Liver (tissue), 9 donors: ENCODE measurements around the gene B3GAT1. TPM values are rescaled to one million over a fixed set of nuclear protein-coding genes. Genes with fewer than 3 reads are reported as not detected.

Experiments
- DNase-seq: peaks from one replicate; pipeline ENCODE4 v3.0.0-alpha.2; 2017; ENCODE audit warnings: low spot score
- H3K27ac ChIP-seq, 2 donors: one replicate each; pipeline ENCODE4 v1.7.0; 2013; ENCODE audit warnings: inconsistent platforms in 2 of 2, low read length in 2 of 2, control low read depth in 1 of 2, low read depth in 1 of 2, mild to moderate bottlenecking in 1 of 2
- H3K27me3 ChIP-seq, 4 donors: one replicate each; pipeline versions ENCODE4 v1.6.1 to v1.7.0; 2013; ENCODE audit warnings: low read length in 3 of 4, inconsistent platforms in 1 of 4, mild to moderate bottlenecking in 1 of 4, moderate library complexity in 1 of 4; ENCODE audit not compliant: control insufficient read depth in 4 of 4, insufficient read depth in 4 of 4
- H3K36me3 ChIP-seq, 4 donors: one replicate each; pipeline versions ENCODE4 v1.6.1 to v1.7.0; 2013; ENCODE audit warnings: low read length in 3 of 4, mild to moderate bottlenecking in 3 of 4, low read depth in 1 of 4, moderate library complexity in 1 of 4; ENCODE audit not compliant: control insufficient read depth in 4 of 4, insufficient read depth in 3 of 4
- H3K4me1 ChIP-seq, 4 donors: one replicate each; pipeline versions ENCODE4 v1.6.1 to v1.7.0; 2013; ENCODE audit warnings: low read length in 3 of 4, mild to moderate bottlenecking in 3 of 4, moderate library complexity in 1 of 4; ENCODE audit not compliant: control insufficient read depth in 4 of 4, insufficient read depth in 4 of 4
- H3K4me3 ChIP-seq, 3 donors: one replicate each; pipeline versions ENCODE4 v1.6.1 to v1.7.0; 2013; ENCODE audit warnings: low read length in 3 of 3, control low read depth in 1 of 3, low read depth in 1 of 3, mild to moderate bottlenecking in 1 of 3
- H3K9ac ChIP-seq, 2 donors: one replicate each; pipeline ENCODE4 v1.7.0; 2013; ENCODE audit warnings: low read length in 2 of 2, mild to moderate bottlenecking in 2 of 2, moderate library complexity in 2 of 2, control low read depth in 1 of 2, low read depth in 1 of 2
- H3K9me3 ChIP-seq, 4 donors: one replicate each; pipeline versions ENCODE4 v1.6.1 to v1.7.0; 2013; ENCODE audit warnings: low read length in 3 of 4; ENCODE audit not compliant: control insufficient read depth in 4 of 4
- CTCF ChIP-seq: fragments of 150-350 bp; IDR thresholded peaks from 2 replicates; pipeline ENCODE4 v1.5.1; 2017; ENCODE audit warnings: improper control_type of control experiment, low read depth, low read length; ENCODE audit not compliant: missing input control
- FOXA1 ChIP-seq: IDR thresholded peaks from 2 replicates; pipeline ENCODE4 v1.6.1; 2016; ENCODE audit warnings: antibody characterized with exemption
- RAD21 ChIP-seq, 2 donors: IDR thresholded peaks; 2 replicates each; pipeline ENCODE4 v1.6.1; 2016; ENCODE audit warnings: antibody characterized with exemption in 2 of 2, mild to moderate bottlenecking in 2 of 2
- REST ChIP-seq: IDR thresholded peaks from 2 replicates; pipeline ENCODE4 v1.6.1; 2016; ENCODE audit warnings: antibody characterized with exemption, mild to moderate bottlenecking
- RXRA ChIP-seq, 2 donors: IDR thresholded peaks; 2 replicates each; pipeline ENCODE4 v1.6.1; 2017 to 2018; ENCODE audit warnings: antibody characterized with exemption in 2 of 2, mild to moderate bottlenecking in 1 of 2
- TAF1 ChIP-seq: conservative IDR thresholded peaks from 2 replicates; pipeline ENCODE4 v1.6.1; 2016; ENCODE audit warnings: antibody characterized with exemption, mild to moderate bottlenecking
- YY1 ChIP-seq: IDR thresholded peaks from 2 replicates; pipeline ENCODE4 v1.6.1; 2016; ENCODE audit warnings: antibody characterized with exemption, mild to moderate bottlenecking
- ZBTB33 ChIP-seq: IDR thresholded peaks from 2 replicates; pipeline ENCODE4 v1.6.1; 2016; ENCODE audit warnings: antibody characterized with exemption
- WGBS: extraction: QIAGEN DNeasy Blood & Tissue Kit; methylation state at CpG from one replicate; pipeline ENCODE4 v1.1.7; 2013; 5-methylcytosine and 5-hydroxymethylcytosine counted together
- polyA plus RNA-seq, 2 donors: library from polyadenylated mRNA; stranded (reverse) in 1 of 2; unstranded in 1 of 2; fragments of 200-250 nt in 1 of 2; fragments of >200 nt in 1 of 2; fragmentation: Nextera tagmentation in 1 of 2; extraction: Ambion mirVana in 1 of 2; gene quantifications; one replicate each; pipeline versions ENCODE4 v1.2.1 to v1.2.3, GENCODE V29; 2013 to 2015
- total RNA-seq, 2 donors: library from RNA; depleted of rRNA; stranded (reverse); fragments of >200 nt; gene quantifications; one replicate each; pipeline ENCODE4 v1.2.3, GENCODE V29; 2014
- donor health status: healthy.
- donor health status: healthy.
- donor health status: healthy.
- donor health status: healthy.
- donor health status: healthy.

B3GAT1 gene
- total and polyA plus RNA-seq, 4 donors: 0.13 to 6.6 (median 0.25) TPM; not detected in 1

GRCh38 chr11:134429106-134429505 lies 17.1 kb upstream of the B3GAT1 start:
- no peak for TF ChIP-seq RAD21 (IDR thresholded peaks at IDR 0.05)
- no peak for TF ChIP-seq FOXA1
- Histone ChIP-seq H3K36me3 (no peaks in the 10 kb centered on the region), H3K27me3 (no peaks in the 10 kb centered on the region), H3K9ac (no peak overlapping the region), H3K27ac (no peak overlapping the region), H3K4me3 (no peak overlapping the region), H3K9me3 (no peaks in the 10 kb centered on the region), H3K4me1 (no peaks in the 10 kb centered on the region)
- 85% methylated on average over 10 of the region's 10 CpGs for WGBS
- no peak for DNase-seq

- H3K27me3 ChIP-seq: no peaks in the 10 kb centered on the region
- TF ChIP-seq RXRA (IDR thresholded peaks at IDR 0.05): no peak
- no peak overlapping the region for H3K4me3 ChIP-seq
- H3K27ac ChIP-seq: no peak overlapping the region
- DNase-seq: no peak
- no peaks in the 10 kb centered on the region for H3K9me3 ChIP-seq
- no peaks in the 10 kb centered on the region for H3K4me1 ChIP-seq
- WGBS: 83% methylated on average over 16 of the region's 16 CpGs
- no peak overlapping the region for H3K9ac ChIP-seq
- no peaks in the 10 kb centered on the region for H3K36me3 ChIP-seq
These were observed 13.9 kb upstream of the B3GAT1 start for GRCh38 chr11:134425816-134426536.

GRCh38 chr11:134425413-134425812 lies 13.4 kb upstream of the B3GAT1 start:
- Histone ChIP-seq H3K4me3 (no peak overlapping the region), H3K27ac (no peak overlapping the region), H3K36me3 (no peaks in the 10 kb centered on the region), H3K9me3 (no peaks in the 10 kb centered on the region), H3K4me1 (no peaks in the 10 kb centered on the region), H3K9ac (no peak overlapping the region), H3K27me3 (no peaks in the 10 kb centered on the region)
- DNase-seq: no peak
- 84% methylated on average over 2 of the region's 2 CpGs for WGBS
- TF ChIP-seq YY1: no peak
- no peak for TF ChIP-seq ZBTB33
- TF ChIP-seq REST: no peak
- no peak for TF ChIP-seq CTCF
- no peak for TF ChIP-seq TAF1
